GM19239 (cell line): Measurements from ENCODE around the gene CLRN1.

Experiments
- DNase-seq: peaks from one replicate; pipeline ENCODE4 v3.0.0; 2011; ENCODE audit warnings: low spot score; ENCODE audit not compliant: insufficient read length
- FAIRE-seq: peaks from 2 replicates; lab custom pipeline; 2011; peaks lifted over from hg19 to GRCh38; lab: Jason Lieb, UNC

The CLRN1 gene

GRCh38 chr3:150885535-150885934 is 87.0 kb downstream of the CLRN1 start:
- no peak for FAIRE-seq
- no peak for DNase-seq

- FAIRE-seq = no peak
- no peak for DNase-seq
These were observed 93.4 kb downstream of the CLRN1 start for GRCh38 chr3:150878996-150879575.

GRCh38 chr3:150878290-150878689 is 94.2 kb downstream of the CLRN1 start:
- FAIRE-seq (no peak), DNase-seq (no peak)

GRCh38 chr3:150877303-150877702 is 95.2 kb downstream of the CLRN1 start:
- FAIRE-seq (no peak), DNase-seq (no peak)

- no peak for DNase-seq
- no peak for FAIRE-seq
These were observed 95.8 kb downstream of the CLRN1 start for GRCh38 chr3:150876611-150877265.
